RWPE1 (cell line): ENCODE measurements around the gene DCBLD1.

Experiments used
- CTCF ChIA-PET: fragments of 350-600 bp; sonication (Branson Sonifier 250); formaldehyde crosslinking; extraction: SDS; loops from one replicate; lab custom pipeline; 2021; lab: Yijun Ruan, JAX
- POLR2A ChIA-PET: fragments of 400-600 bp; formaldehyde crosslinking; extraction: SDS; loops from one replicate; lab custom pipeline; 2020; ENCODE audit warnings: antibody characterized with exemption; ENCODE audit not compliant: low non-redundant PET; lab: Yijun Ruan, JAX
- DNase-seq: peaks from one replicate; pipeline ENCODE4 v3.0.0; 2012; ENCODE audit warnings: low spot score
- H3K27ac ChIP-seq: fragments of 450-650 bp; 2 replicates; pipeline ENCODE4 v1.5.1; 2017
- CTCF ChIP-seq: fragments of 450-650 bp; conservative IDR thresholded peaks from 2 replicates; pipeline ENCODE4 v1.5.1; 2017; ENCODE audit warnings: low read depth, mild to moderate bottlenecking

DCBLD1 gene

GRCh38 chr6:117574198-117574597 lies 91.7 kb downstream of the DCBLD1 start:
- DNase-seq = no peak
- ChIA-PET POLR2A (no interaction called here), CTCF (no interaction called here)
- H3K27ac ChIP-seq = no peak overlapping the region
- no peak for TF ChIP-seq CTCF

- TF ChIP-seq CTCF = no peak
- no peak overlapping the region for H3K27ac ChIP-seq
- ChIA-PET POLR2A (no interaction called here), CTCF (interaction anchor here (0.7 kb wide), 2 partner anchors 370 to 1092 kb away, joined by 4 to 5 read pairs; no protein-coding TSS in a partner anchor)
- no peak for DNase-seq
Observed at GRCh38 chr6:117585647-117586046, 103.2 kb downstream of the DCBLD1 start.

- H3K27ac ChIP-seq = no peak overlapping the region
- no peak for DNase-seq
- CTCF ChIA-PET = interaction anchor here (0.7 kb wide), 1 partner anchor 12 kb away, joined by 4 read pairs; no protein-coding TSS in a partner anchor
- POLR2A ChIA-PET = interaction anchor here (1.2 kb wide), 1 partner anchor 12 kb away, joined by 3 read pairs; the partner anchor contains the start of gene GOPC
- no peak for TF ChIP-seq CTCF
Observed at GRCh38 chr6:117590447-117590846, 108.0 kb downstream of the DCBLD1 start.

GRCh38 chr6:117591405-117591804 lies 108.9 kb downstream of the DCBLD1 start:
- no peak overlapping the region for H3K27ac ChIP-seq
- POLR2A ChIA-PET = no interaction called here
- CTCF ChIA-PET = no interaction called here
- TF ChIP-seq CTCF = no peak
- DNase-seq = no peak

GRCh38 chr6:117592983-117593759 lies 110.7 kb downstream of the DCBLD1 start:
- ChIA-PET CTCF (no interaction called here), POLR2A (no interaction called here)
- TF ChIP-seq CTCF = no peak
- DNase-seq = no peak
- H3K27ac ChIP-seq = no peak overlapping the region

GRCh38 chr6:117595099-117595923 lies 112.8 kb downstream of the DCBLD1 start:
- CTCF ChIA-PET = no interaction called here
- DNase-seq = no peak
- no peak for TF ChIP-seq CTCF
- H3K27ac ChIP-seq = no peak overlapping the region
- POLR2A ChIA-PET = no interaction called here
